Fibroblast of peridontal ligament (primary cell): ENCODE results near the gene MBD3L2B.

Experiments
- DNase-seq: peaks from one replicate; pipeline ENCODE4 v3.0.0-alpha.2; 2010; ENCODE audit errors: extremely low read depth

MBD3L2B gene

DNA sequence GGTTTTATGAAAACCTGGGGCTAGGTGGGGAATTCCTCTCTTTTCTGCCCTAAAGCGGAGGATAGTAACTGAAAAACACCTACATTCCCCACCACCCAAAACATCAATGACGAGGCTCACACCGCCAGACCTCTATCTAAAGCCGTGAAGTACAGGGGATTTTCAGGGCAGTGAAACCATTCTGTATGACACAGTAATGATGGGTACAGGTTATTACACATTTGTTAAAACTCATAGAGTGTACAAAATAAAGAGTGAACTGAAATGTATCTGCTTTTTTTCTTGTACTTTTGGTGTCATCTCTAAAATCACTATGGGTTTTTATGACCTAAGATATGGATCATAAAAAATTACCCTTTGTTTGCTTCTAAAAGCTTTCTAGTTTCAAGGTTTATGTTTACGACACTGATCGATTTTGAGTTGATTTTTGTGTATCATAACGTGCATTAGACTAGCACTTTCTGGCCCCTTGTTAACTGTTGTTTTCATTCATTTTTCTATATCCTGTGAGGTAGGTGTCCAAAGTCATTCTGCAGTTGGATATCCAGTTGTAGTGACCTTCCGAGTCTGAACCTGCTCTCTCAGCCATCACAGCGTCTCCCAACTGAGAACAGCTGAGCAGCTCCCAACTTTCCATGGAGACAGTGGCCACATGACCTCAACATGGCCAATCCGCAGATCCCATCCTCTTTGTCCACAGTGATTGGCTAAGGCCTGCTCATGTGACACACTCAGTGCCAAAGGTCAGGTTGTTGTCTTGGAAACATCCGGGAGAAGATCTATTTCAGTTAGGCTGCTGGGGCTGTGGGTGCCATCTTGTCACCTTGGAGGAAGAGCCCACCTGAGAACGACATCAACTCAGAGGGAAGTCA lies 10.3 kb downstream of the MBD3L2B start:
- DNase-seq, result no peak

DNA sequence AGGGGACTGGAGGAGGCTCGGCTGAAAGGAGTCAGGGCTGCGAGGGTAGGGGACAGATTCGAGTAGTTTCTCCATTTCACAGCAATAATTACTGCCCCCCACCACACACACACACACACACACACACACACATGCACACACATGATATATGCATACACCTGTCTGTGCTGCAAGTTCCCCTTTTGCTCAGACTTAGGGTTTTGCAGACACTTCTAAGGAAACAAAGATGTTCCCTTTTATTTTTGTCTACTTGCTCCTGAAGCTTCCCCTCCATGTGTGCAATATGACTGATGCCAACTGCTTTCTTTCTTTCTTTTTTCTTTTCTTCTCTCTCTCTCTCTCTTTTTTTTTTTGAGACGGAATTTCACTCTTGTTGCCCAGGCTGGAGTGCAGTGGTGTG lies 13.4 kb downstream of the MBD3L2B start:
- DNase-seq, result no peak

DNA sequence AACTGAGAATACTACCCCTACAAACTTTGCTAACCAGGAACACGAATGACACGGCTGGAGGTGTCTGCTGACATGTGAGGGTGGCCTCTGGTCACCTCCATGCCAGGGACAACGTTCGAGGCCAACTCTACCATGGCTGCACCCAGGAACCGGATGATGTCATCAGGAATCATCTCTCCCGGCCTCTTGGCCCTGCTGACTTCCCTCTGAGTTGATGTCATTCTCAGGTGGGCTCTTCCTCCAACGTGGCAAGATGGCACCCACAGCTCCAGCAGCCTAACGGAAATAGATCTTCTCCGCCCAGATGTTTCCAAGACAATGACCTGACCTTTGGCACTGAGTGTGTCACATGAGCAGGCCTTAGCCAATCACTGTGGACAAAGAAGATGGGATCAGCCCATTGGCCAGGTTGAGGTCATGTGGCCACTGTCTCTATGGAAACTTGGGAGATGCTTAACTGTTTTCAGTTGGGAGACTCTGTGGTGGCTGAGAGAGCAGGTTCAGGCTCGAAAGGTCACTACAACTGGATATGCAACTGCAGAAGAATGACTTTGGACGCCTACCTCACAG lies 15.0 kb downstream of the MBD3L2B start:
- no peak for DNase-seq

DNA sequence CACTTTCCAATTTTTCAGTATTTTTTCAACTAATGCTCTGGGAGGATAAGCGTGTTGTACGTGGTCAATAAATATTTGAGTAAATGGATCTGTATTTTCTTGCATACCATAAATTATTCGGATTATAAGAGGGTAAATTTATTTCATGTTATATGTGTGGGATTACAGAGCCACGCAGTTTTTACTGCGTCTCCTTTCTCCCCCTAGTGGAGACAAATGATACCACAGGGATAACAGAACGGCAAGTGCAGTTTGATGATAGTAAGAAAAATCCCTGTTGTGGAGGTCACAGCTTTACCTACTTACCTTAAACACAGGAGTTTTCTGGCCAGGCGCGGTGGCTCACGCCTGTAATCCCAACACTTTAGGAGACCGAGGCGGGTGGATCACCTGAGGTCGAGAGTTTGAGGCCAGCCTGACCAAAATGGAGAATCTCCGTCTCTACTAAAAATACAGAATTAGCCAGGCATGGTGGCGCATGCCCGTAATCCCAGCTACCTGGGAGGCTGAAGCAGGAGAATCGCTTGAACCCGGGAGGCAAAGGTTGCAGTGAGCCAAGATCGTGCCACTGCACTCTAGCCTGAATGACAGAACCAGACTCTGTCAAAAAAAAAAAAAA lies 16.8 kb downstream of the MBD3L2B start:
- peak; percentile 17 for DNase-seq

DNA sequence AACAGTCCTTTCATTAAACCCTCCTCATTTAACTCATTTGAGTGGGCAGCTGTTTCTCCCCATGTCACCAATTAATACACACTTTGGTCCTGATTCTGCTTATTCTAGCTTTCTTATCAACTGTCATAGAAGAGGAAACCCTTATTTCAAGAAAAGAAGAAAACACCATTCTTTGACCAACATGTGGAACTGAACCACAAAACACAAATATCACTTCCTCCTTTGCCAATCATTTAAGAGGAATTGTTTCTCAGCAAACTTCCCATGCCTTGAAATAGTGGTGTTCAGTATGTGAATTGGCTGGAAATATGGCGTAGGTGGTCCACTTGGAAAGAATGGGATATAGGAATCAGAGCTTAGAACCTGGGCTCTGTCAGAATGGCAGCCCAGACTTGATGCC lies 20.4 kb downstream of the MBD3L2B start:
- no peak for DNase-seq

DNA sequence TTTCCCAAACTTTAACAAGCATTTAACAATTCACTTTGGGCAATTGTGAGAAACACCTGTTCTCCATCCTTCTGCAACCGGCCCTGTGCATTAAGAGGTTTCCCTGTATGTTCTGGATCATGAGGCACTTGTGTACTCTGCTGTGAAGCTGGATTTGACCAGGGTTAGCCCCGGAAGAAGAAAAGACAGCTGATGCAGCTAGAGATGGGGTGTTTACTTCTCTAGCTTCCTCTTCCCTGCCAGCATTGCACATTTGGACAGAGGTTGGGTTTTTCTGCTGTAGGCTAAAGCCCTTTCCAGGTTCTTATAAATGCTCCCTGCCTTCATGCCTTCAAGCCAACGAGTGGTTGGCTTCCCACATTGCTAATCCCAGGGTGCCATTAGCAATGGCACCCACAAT lies 20.9 kb downstream of the MBD3L2B start:
- DNase-seq, result no peak

GRCh38 chr19:6999933-7000332 lies 21.3 kb downstream of the MBD3L2B start:
- no peak for DNase-seq

DNA sequence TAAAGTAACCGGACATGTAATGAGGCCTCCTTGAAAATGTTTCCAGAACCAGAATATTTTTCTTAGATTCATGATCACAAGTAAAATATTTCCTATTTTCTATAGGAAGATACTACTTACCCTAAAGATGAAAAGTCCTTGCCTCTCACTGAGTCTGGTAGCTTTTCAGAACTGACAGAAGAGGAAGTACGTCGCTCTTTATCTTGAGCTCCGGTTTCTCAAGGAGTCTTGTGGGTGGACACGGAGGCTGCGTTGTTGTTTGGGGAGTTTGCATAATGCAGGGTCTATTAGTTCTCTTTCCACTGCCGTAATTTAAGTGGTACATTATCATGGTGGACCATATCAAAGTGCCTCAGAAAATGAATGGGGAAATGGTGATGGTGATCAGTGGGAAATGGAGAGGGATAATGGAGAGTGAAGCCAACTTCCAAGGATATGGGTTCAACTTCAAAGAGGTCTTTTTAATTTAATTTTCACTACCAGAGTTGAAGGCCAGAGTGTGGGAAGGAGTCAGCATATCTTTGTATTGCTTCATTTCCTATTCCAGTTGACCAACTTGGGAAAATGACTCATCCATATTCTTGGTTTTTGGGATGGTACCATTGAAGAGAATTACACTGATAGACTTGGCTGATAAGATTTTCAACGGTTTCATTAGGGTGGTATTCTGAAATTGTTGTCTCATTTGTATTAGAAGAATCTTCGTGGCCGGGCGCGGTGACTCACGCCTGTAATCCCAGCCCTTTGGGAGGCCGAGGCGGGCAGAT lies 23.4 kb downstream of the MBD3L2B start:
- DNase-seq, result no peak

DNA sequence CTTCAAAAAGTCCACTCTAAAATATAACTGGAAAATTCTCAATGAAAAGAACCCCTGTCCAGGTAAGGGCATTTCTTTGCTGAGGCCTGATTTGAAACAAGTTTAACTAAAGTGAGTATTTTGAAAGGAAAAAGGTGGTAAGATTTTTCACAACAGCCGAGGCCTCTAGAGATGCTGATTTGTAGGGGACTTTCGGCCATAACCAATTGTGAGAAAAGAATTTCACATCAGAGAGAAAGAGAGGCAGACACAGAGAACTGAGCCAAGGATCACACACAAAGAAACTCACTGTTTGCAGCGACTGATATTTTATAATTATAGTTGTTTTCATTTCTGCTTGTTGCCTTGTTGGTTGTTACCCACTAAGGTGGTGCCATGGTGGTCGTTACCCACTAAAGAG lies 24.4 kb downstream of the MBD3L2B start:
- DNase-seq, result no peak

DNA sequence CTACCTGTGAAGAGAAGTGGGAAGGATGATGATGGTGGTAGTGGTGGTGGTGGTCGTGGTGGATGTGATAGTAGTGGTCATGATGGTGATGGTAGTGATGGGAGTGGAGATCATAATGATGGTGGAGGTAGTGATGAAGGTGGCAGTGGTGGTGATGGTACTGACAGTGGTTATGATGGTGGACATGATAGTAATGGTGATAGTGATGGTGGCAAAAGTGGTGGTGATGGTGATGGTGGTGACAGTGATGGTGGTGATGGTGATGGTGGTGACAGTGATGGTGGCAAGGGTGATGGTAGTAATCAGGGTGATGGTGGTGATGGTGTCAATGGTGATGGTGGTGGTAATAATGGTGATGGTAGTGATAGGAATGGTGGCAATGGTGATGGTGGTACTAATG lies 26.2 kb downstream of the MBD3L2B start:
- no peak for DNase-seq

DNA sequence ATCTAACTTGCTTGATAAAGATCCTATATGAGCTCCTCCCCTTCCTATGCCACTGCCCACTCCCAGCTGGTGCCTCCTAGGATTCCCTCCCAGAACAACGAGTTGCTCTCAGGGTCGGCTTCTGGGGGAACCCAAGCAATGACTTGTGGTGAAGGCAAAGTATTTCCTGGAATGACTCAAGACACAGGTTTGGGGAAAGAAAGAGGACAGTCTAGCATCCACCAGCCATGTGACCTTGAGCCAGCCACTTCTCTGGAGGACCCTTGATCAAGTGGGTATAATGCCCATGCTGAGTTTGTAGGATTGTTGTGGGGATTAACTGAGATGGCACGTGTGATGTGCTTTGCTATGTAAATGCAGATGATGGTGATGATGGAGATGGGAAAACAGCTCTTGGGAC lies 33.0 kb downstream of the MBD3L2B start:
- no peak for DNase-seq

GRCh38 chr19:6987850-6988249 lies 33.4 kb downstream of the MBD3L2B start:
- DNase-seq, result no peak

DNA sequence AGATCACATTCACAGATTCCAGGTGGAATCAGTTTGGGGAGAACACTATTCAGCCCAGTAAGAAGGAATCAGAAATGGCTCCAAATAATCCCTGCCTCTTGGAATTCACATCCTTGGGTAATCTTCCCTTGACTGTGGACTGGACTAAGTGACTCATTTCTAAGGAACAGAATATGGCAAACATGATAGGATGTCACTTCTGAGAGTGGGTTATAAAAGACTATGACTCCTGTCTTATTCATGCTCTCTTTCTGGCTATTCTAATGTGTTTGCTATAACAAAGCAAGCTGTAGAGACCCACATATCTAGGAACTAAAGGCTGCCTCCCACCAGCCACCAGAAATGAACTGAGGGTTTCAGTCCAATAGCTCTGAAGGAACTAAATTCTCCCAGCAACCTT lies 37.8 kb downstream of the MBD3L2B start:
- DNase-seq, result no peak

- no peak for DNase-seq
Measured at GRCh38 chr19:6979399-6979798, 41.8 kb downstream of the MBD3L2B start.

- DNase-seq, result no peak
Measured at GRCh38 chr19:6976197-6976596, 45.0 kb downstream of the MBD3L2B start.

DNA sequence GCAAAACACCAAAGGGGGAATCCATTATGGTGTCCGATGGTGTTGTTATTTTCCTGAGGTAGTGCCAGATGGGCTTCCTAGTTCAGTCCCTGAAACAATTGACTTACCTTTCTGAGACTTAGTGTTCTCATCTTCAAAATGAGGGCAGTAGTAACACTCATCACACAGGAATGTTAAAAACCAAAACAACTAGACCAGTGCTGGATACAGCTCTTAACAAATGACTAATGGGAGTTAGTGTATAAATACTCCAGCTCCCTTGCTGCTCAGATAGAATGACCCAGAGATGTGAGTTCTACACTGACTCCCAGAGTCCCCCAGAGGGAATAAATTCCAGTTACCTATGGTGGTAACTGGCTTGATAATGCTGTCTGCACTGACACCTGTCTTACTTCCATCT lies 49.9 kb downstream of the MBD3L2B start:
- DNase-seq, result no peak

DNA sequence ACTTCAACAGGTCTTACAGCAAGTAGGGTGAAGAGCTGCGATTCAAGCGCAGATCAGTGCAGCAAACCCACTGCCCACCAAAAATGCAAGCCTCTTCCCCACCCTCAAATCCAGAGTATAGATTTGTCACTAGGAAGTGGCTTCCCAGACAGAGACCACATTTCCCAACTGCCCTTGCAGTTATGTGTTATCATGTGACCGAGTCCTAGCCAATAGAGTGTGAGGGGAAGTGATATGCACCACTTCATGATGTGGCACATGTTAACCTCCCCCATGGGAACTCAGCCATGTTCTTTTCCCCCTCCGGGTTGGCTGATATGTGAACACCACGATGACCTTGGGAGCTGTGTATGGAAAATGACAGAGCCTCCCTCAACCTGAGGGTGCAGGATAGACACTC lies 50.8 kb downstream of the MBD3L2B start:
- no peak for DNase-seq

- no peak for DNase-seq
Measured at GRCh38 chr19:6970021-6970420, 51.2 kb downstream of the MBD3L2B start.

- no peak for DNase-seq
Measured at GRCh38 chr19:6969490-6969889, 51.7 kb downstream of the MBD3L2B start.
